ENCODE data around the gene DPH6.
"Not testable (repeated sequence)": the region's sequence is repeated elsewhere in the genome, so short reads cannot be mapped to it uniquely, and the experiment has no call there.

Gene DPH6

GRCh38 chr15:35427496-35427895 lies 118.5 kb downstream of the DPH6 start:
- DNase-seq = no peak

GRCh38 chr15:35427091-35427490 lies 118.9 kb downstream of the DPH6 start:
- no peak for DNase-seq

- no peak for DNase-seq
Measured at GRCh38 chr15:35410775-35411174, 135.2 kb downstream of the DPH6 start.

GRCh38 chr15:35399901-35400300 lies 146.1 kb downstream of the DPH6 start:
- no peak for DNase-seq

- DNase-seq = no peak
Measured at GRCh38 chr15:35397027-35397426, 148.9 kb downstream of the DPH6 start.

GRCh38 chr15:35394416-35394815 lies 151.5 kb downstream of the DPH6 start:
- no peak for DNase-seq

GRCh38 chr15:35393398-35393797 lies 152.6 kb downstream of the DPH6 start:
- DNase-seq = no peak

- DNase-seq = not testable (repeated sequence)
Measured at GRCh38 chr15:35391408-35391984, 154.5 kb downstream of the DPH6 start.

- DNase-seq = no peak
Measured at GRCh38 chr15:35383506-35383905, 162.5 kb downstream of the DPH6 start.

GRCh38 chr15:35381328-35381727 lies 164.6 kb downstream of the DPH6 start:
- DNase-seq = no peak

- no peak for DNase-seq
Measured at GRCh38 chr15:35379972-35380371, 166.0 kb downstream of the DPH6 start.

- DNase-seq = not testable (repeated sequence)
Measured at GRCh38 chr15:35378454-35378853, 167.5 kb downstream of the DPH6 start.

- no peak for DNase-seq
Measured at GRCh38 chr15:35376707-35377106, 169.3 kb downstream of the DPH6 start.

- no peak for DNase-seq
Measured at GRCh38 chr15:35374661-35375060, 171.3 kb downstream of the DPH6 start.

- DNase-seq = no peak
Measured at GRCh38 chr15:35362195-35362829, 183.7 kb downstream of the DPH6 start.

GRCh38 chr15:35358824-35359223 lies 187.1 kb downstream of the DPH6 start:
- no peak for DNase-seq

GRCh38 chr15:35351059-35351458 lies 194.9 kb downstream of the DPH6 start:
- DNase-seq = no peak

GRCh38 chr15:35349916-35350315 lies 196.0 kb downstream of the DPH6 start:
- no peak for DNase-seq

GRCh38 chr15:35330916-35331315 lies 215.0 kb downstream of the DPH6 start:
- no peak for DNase-seq

- no peak for DNase-seq
Measured at GRCh38 chr15:35330048-35330695, 215.8 kb downstream of the DPH6 start.

GRCh38 chr15:35329521-35329961 lies 216.4 kb downstream of the DPH6 start:
- DNase-seq = no peak

- not testable (repeated sequence) for DNase-seq
Measured at GRCh38 chr15:35328836-35329235, 217.1 kb downstream of the DPH6 start.

- no peak for DNase-seq
Measured at GRCh38 chr15:35327789-35328188, 218.2 kb downstream of the DPH6 start.

- no peak for DNase-seq
Measured at GRCh38 chr15:35325374-35325941, 220.5 kb downstream of the DPH6 start.

All from activated effector memory CD4-positive, alpha-beta T cell treated with anti-CD3 and anti-CD28 coated beads, Interleukin-2, amount 50 U/mL, for 16 hours (primary cell).